DMS53 (cell line): ENCODE measurements around the gene TNFSF9.
"Not testable (repeated sequence)": the region's sequence is repeated elsewhere in the genome, so short reads cannot be mapped to it uniquely, and the experiment has no call there.

Experiments
- DNase-seq: peaks from one replicate; lab custom pipeline; 2025; lab: John Stamatoyannopoulos, UW

Gene TNFSF9

GRCh38 chr19:6572217-6572616 lies 41.4 kb downstream of the TNFSF9 start:
- no peak for DNase-seq

DNA sequence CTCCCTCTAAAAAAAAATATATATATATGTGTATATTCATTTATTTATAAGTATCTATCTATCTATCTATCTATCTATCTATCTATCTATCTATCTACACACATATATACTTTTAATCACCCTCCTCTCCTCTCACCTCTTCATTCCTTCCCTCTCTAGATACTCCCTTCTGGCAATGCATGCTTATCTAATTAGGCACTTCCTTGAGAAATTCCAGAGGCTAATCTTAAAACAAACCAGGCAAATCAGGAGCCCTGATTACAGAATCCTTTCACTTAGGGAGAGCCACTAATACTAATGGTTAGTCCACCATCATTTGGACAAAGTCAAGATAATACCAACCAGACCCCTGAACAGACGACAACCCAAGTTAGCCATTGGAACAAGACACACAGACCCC lies 42.5 kb downstream of the TNFSF9 start:
- no peak for DNase-seq

GRCh38 chr19:6576869-6577475 lies 46.1 kb downstream of the TNFSF9 start:
- DNase-seq: no peak

- no peak for DNase-seq
Measured at GRCh38 chr19:6577476-6578125, 46.8 kb downstream of the TNFSF9 start.

- DNase-seq: no peak
Measured at GRCh38 chr19:6579450-6580178, 48.8 kb downstream of the TNFSF9 start.

DNA sequence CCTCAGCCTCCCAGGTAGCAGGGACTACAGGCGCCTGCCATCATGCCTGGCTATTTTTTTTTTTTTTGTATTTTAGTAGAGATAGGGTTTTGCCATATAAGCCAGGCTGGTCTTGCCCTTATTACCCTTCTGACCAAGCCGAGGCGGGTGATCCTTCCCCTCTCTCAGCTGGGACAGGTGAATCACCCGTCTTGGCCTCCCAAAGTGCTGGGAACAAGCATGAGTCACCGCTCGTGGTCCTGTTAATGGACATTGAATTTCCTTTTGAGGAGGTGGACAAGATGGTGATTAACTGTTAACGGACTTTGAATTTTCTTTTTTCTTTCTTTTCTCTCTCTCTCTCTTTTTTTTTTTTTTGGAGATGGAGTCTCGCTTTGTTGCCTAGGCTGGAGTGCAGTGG lies 49.5 kb downstream of the TNFSF9 start:
- no peak for DNase-seq

GRCh38 chr19:6582515-6583484 lies 52.0 kb downstream of the TNFSF9 start:
- not testable (repeated sequence) for DNase-seq
